Measurements from ENCODE around the gene WNT7B.

The WNT7B gene

DNA sequence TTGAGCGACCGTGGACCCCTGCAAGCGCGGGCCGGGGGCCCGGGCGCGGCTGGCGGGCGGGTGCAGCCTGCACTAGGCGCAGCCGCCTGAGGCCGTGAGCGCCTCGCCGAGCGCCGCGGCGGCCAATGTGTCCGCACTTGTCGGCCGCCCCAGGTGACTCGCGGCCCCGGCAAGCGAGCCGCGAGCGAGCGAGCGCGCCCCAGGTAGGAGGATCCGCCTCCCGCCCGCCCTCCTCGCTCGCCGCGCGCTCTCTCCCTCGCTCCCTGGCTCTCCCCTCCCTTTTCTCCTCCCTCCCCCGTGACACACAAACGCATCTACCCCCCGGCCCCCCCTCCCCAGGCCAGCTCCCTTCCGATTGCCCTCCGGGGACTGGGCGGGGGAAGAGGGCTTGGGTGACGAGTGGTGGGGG lies at the start of gene WNT7B:
TSS of gene WNT7B (minus strand) at position 160 of the 409 bp plus-strand sequence. CDS start 408 bp downstream, outside the sequence.
- H3K4me3 ChIP-seq, result peak within 1 kb of the TSS; percentile 61
- H3K27ac ChIP-seq, result no peak within 1 kb of the TSS
- no peak for DNase-seq (ENCODE audit: low spot score)
- TF ChIP-seq, protein P1, sequence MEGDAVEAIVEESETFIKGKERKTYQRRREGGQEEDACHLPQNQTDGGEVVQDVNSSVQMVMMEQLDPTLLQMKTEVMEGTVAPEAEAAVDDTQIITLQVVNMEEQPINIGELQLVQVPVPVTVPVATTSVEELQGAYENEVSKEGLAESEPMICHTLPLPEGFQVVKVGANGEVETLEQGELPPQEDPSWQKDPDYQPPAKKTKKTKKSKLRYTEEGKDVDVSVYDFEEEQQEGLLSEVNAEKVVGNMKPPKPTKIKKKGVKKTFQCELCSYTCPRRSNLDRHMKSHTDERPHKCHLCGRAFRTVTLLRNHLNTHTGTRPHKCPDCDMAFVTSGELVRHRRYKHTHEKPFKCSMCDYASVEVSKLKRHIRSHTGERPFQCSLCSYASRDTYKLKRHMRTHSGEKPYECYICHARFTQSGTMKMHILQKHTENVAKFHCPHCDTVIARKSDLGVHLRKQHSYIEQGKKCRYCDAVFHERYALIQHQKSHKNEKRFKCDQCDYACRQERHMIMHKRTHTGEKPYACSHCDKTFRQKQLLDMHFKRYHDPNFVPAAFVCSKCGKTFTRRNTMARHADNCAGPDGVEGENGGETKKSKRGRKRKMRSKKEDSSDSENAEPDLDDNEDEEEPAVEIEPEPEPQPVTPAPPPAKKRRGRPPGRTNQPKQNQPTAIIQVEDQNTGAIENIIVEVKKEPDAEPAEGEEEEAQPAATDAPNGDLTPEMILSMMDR (IDR thresholded peaks at IDR 0.05), result no peak

DNA sequence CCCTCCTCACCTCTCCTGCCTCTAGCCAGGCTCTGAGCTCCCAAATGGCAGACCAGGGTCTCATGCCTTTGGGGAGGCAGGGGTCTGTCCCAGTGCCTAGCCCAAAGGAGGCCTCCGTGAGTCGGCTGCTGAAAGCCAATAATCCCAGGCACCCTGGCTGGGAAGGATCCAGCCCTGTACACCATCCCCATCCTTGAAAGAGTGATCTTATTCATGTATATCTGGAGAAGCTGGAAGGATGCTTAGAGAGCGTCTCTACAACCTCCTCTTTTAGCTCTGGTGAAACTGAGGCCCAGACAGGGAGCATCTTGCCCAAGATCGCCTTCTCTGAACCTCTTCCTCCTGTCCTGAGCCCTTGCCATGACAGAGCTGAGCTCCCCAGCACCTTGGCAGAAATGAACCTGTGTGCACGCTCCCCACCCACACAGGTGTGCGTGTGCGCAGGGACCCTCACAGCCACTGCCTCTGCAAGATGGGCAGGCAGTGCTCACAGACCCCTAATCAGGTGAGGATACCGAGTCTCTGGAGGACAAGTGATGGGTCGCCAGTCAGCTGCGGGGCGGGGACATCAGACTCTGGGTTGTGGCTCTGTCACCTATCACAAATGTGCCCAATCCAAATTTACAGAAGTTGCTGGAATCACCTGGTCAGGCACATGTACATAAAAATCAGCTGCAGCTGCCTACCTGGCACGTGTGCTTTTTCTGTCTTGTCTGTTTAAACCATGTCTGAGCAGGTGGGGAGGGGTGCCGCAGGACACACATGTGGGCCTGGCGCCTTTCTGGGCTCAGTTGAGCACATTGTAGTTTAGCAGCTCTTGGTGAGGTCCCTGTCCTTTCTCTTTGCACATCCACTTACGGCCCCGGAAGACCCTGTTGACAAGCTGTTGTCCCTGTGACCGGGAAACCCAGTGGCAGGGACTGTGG lies 49.3 kb upstream of the WNT7B start:
- TF ChIP-seq, protein P1 (IDR thresholded peaks at IDR 0.05), result no peak
- H3K4me3 ChIP-seq, result peak overlapping the region; percentile 71
- peak overlapping the region in 1 of 2 donors; percentile 85 for H3K27ac ChIP-seq
- DNase-seq (ENCODE audit: low spot score), result peak; percentile 70

DNA sequence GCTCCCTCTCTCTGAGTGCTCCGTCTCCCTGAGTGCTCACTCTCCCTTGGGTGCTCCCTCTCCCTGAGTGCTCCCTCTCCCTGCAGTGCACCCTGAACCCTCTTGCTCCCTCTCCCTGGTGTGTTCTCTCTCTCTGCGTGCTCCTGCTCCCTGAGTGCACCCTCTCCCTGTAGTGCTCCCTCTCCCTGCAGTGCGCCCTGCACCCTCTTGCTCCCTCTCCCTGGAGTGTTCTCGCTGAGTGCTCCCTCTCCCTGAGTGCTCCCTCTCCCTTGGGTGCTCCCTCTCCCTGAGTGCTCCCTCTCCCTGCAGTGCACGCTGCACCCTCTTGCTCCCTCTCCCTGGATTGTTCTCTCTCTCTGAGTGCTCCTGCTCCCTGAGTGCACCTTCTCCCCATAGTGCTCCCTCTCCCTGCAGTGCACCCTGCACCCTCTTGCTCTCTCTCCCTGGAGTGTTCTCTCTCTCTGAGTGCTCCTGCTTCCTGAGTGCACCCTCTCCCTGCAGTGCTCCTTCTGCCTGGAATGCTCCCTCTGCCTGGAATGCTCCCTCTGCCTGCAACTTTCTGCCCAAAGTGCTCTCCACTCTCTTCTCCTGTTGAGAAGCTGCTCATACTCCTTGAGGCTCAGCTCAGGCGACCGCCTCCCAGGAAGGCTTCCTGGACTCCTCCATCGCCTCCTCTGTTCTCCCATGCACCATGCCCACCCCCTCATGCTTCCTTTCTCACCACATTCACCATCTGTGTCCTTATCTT lies 48.4 kb upstream of the WNT7B start:
- DNase-seq (ENCODE audit: low spot score), result peak; percentile 58
- H3K27ac ChIP-seq, result no peak overlapping the region
- no peak overlapping the region for H3K4me3 ChIP-seq
- TF ChIP-seq, protein P1 (IDR thresholded peaks at IDR 0.05), result no peak

DNA sequence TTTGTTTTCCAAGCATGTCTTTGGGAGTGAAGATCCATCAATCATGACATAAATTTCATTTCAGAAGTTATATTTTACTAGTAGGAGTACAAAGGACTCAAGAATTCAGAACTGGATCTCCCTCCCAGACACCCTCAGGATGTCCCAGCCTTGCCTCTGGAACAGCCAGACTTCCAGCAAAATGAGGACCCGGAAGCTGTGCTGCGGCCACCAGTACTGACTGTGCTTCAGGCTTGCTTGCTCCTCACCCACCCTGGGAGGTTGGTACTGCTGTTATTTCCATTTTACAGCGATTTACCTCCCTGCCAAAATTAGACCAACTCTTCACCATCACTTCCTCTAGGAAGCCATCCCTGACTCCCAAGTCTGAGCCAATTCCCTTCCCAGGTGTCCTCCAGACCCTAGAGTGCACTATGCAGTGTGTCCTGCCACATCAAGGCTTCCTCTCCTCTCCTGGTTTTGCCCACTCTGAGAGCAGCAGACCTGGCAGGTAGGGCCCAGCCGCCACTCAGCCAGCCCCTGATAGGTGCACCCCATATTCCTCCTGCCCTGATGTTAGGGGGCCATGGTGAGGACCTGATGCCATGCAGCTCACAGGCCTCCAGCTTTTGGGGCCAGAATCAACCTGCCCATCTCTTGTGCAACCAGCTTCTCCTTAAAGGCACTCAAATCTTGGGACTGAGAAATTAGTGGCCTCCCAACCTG lies 47.3 kb upstream of the WNT7B start:
- DNase-seq (ENCODE audit: low spot score), result peak; percentile 59
- TF ChIP-seq, protein P1 (IDR thresholded peaks at IDR 0.05), result no peak
- H3K4me3 ChIP-seq, result no peak overlapping the region
- no peak overlapping the region for H3K27ac ChIP-seq

DNA sequence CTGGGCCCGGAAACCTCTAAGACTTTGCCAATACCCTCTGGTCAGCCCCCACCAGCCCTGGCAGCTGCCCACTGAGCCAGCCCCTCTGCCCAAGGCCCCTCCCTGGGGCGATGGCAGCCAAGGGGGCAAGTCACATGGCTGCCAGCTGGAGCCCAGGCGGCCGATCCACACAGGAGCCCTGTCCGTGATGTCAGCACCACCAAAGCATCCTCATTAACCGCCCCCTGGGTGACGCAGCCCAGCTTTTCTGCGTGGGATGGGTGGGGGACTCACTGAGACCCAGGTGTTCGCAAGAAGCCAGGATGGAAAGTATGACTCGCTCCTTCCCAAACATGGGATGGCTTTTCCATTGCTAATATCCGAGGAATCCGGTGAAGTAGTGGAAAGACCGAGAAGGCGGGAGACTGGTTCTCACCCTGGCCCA lies 46.6 kb upstream of the WNT7B start:
- DNase-seq (ENCODE audit: low spot score), result peak; percentile 73
- Histone ChIP-seq H3K4me3 (no peak overlapping the region), H3K27ac (peak overlapping the region in 1 of 2 donors; percentile 9)
- TF ChIP-seq, protein P1 (IDR thresholded peaks at IDR 0.05), result no peak

DNA sequence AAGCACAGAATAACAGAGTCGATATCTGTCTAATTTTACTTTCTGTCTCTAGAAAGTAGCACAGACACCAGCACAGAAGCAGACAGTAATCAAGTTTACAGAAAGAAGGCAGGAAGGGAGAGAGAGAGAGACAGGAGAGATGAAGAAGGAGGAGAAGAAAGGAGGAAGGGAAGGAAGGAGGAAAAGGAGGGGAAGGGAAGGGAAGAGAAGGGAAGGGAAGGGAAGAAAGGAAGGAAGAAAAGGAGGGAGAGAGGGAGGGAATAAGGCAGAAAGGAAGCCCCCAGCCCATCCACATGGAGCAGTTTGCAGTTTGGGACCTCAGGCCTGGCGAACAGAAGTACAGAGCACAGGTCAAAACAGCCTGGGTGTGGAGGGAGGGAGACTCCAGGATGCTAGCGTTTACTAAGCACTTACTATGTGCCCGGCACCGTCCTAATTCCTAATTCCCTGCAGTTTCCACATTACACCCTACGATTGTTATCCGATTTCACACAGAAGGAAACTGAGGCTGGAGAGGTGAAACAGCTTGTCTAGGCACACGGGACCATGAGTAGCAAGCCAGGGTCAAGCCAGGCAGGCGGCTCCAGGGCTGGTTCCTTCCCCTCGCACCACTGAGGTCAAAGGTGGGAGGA lies 46.0 kb upstream of the WNT7B start:
- DNase-seq (ENCODE audit: low spot score), result no peak
- TF ChIP-seq, protein P1 (IDR thresholded peaks at IDR 0.05), result no peak
- Histone ChIP-seq H3K4me3 (no peak overlapping the region), H3K27ac (peak overlapping the region in 1 of 2 donors; percentile 9)

Data from coronary artery (tissue), 2 donors.